Neural cell (in vitro differentiated cells): Measurements from ENCODE around the gene AKT3. TPM values are rescaled to one million over a fixed set of nuclear protein-coding genes. Genes with fewer than 3 reads are reported as not detected.

ENCODE experiments used
- H2AFZ ChIP-seq: fragments of 200-600, 300-800 bp; sonication (generic), shearing (Covaris generic); 2 replicates; pipeline ENCODE4 v1.6.0; 2014; ENCODE audit warnings: low read depth, mild to moderate bottlenecking, antibody characterized with exemption, low read length, moderate library complexity
- H3F3A ChIP-seq: fragments of 200-600 bp; shearing (Covaris generic); 2 replicates; pipeline ENCODE4 v1.6.1; 2016; ENCODE audit warnings: mild to moderate bottlenecking, moderate library complexity, mixed read lengths, antibody characterized with exemption, low read length; ENCODE audit not compliant: insufficient read depth, poor library complexity, severe bottlenecking
- H3K27ac ChIP-seq: fragments of 200-600, 300-800 bp; sonication (generic), shearing (Covaris generic); 2 replicates; pipeline ENCODE4 v1.5.1; 2014; ENCODE audit warnings: mild to moderate bottlenecking, low read length, moderate library complexity
- H3K27me3 ChIP-seq: fragments of 300-800, 200-600 bp; sonication (generic), shearing (Covaris generic); 2 replicates; pipeline ENCODE4 v1.6.0; 2014; ENCODE audit warnings: mild to moderate bottlenecking, low read depth, low read length, moderate library complexity; ENCODE audit not compliant: insufficient read depth
- H3K36me3 ChIP-seq: fragments of 300-800, 200-600 bp; sonication (generic), shearing (Covaris generic); 2 replicates; pipeline ENCODE4 v1.5.1; 2014; ENCODE audit warnings: mild to moderate bottlenecking, antibody characterized with exemption, low read length, moderate library complexity; ENCODE audit not compliant: insufficient read depth
- H3K4me2 ChIP-seq: fragments of 300-800, 200-600 bp; sonication (generic), shearing (Covaris generic); 2 replicates; pipeline ENCODE4 v1.6.0; 2014; ENCODE audit warnings: mild to moderate bottlenecking, low read length
- H3K4me3 ChIP-seq: fragments of 300-800, 200-600 bp; sonication (generic), shearing (Covaris generic); 2 replicates; pipeline ENCODE4 v1.5.1; 2014; ENCODE audit warnings: mild to moderate bottlenecking, low read length, moderate library complexity
- H3K79me2 ChIP-seq: fragments of 200-600 bp; shearing (Covaris generic); replicated peaks from 2 replicates; pipeline ENCODE4 v1.6.0; 2014; ENCODE audit warnings: mild to moderate bottlenecking, low read length, moderate library complexity; ENCODE audit not compliant: insufficient read depth
- H3K9ac ChIP-seq: fragments of 300-800, 200-600 bp; sonication (generic), shearing (Covaris generic); 2 replicates; pipeline ENCODE4 v1.6.1; 2016; ENCODE audit warnings: mild to moderate bottlenecking, low read length, mixed read lengths
- H3K9me2 ChIP-seq: fragments of 200-600 bp; shearing (Covaris generic); 2 replicates; pipeline ENCODE4 v1.6.1; 2016; ENCODE audit warnings: mild to moderate bottlenecking, low read length, mixed read lengths; ENCODE audit not compliant: insufficient read depth
- H3K9me3 ChIP-seq: fragments of 200-600, 300-800 bp; sonication (generic), shearing (Covaris generic); 2 replicates; pipeline ENCODE4 v1.6.1; 2016; ENCODE audit warnings: mild to moderate bottlenecking, mixed run types, low read length, moderate library complexity, mixed read lengths
- H4K20me1 ChIP-seq: fragments of 200-600 bp; shearing (Covaris generic); 2 replicates; pipeline ENCODE4 v1.6.1; 2016; ENCODE audit warnings: mild to moderate bottlenecking, mixed run types; ENCODE audit not compliant: insufficient read depth
- CTCF ChIP-seq: fragments of 450-650 bp; IDR thresholded peaks from 2 replicates; pipeline ENCODE4 v1.5.1; 2014; ENCODE audit warnings: antibody characterized with exemption, mild to moderate bottlenecking, moderate library complexity; ENCODE audit not compliant: poor library complexity, severe bottlenecking
- EP300 ChIP-seq: fragments of 450-650 bp; conservative IDR thresholded peaks from 2 replicates; pipeline ENCODE4 v1.6.1; 2014; ENCODE audit warnings: antibody characterized with exemption, mild to moderate bottlenecking, moderate library complexity; ENCODE audit not compliant: poor library complexity, severe bottlenecking
- EZH2 ChIP-seq: fragments of 200-600, 300-800 bp; shearing (Covaris generic), sonication (generic); IDR thresholded peaks from 2 replicates; pipeline ENCODE4 v1.6.1; 2014; ENCODE audit warnings: antibody characterized with exemption, low read length, borderline replicate concordance, mild to moderate bottlenecking; ENCODE audit not compliant: insufficient read depth, poor library complexity, severe bottlenecking
- MXI1 ChIP-seq: fragments of 450-650 bp; conservative IDR thresholded peaks from 2 replicates; pipeline ENCODE4 v1.6.1; 2014; ENCODE audit warnings: antibody characterized with exemption, mild to moderate bottlenecking; ENCODE audit not compliant: poor library complexity, severe bottlenecking
- POLR2AphosphoS5 ChIP-seq: IDR thresholded peaks from 2 replicates; pipeline ENCODE4 v1.6.1; 2012
- RAD21 ChIP-seq: fragments of 450-650 bp; conservative IDR thresholded peaks from 2 replicates; pipeline ENCODE4 v1.6.1; 2014; ENCODE audit warnings: antibody characterized with exemption, mild to moderate bottlenecking, moderate library complexity
- REST ChIP-seq: IDR thresholded peaks from 2 replicates; pipeline ENCODE4 v1.6.1; 2012; ENCODE audit warnings: borderline replicate concordance
- SMC3 ChIP-seq: fragments of 450-650 bp; conservative IDR thresholded peaks from 2 replicates; pipeline ENCODE4 v1.6.1; 2014; ENCODE audit warnings: antibody characterized with exemption, mild to moderate bottlenecking, moderate library complexity; ENCODE audit not compliant: poor library complexity
- TAF1 ChIP-seq: IDR thresholded peaks from 2 replicates; pipeline ENCODE4 v1.6.1; 2012; ENCODE audit warnings: low read depth
- polyA plus RNA-seq: library from polyadenylated mRNA; depleted of rRNA; stranded (reverse); fragments of >200 nt; gene quantifications from 2 replicates; pipeline ENCODE4 v1.2.3, GENCODE V29; 2014

AKT3 gene
- polyA plus RNA-seq, 1 donor from 2014 or later, result 46.0 TPM

- Histone ChIP-seq H3K9me3 (no peaks in the 10 kb centered on the region), H3K4me3 (no peak overlapping the region), H3F3A (no peaks in the 10 kb centered on the region), H4K20me1 (no peaks in the 10 kb centered on the region), H3K27me3 (no peaks in the 10 kb centered on the region), H3K79me2 (peaks cover 10% of the 10 kb centered on the region), H3K9ac (no peak overlapping the region), H3K36me3 (no peaks in the 10 kb centered on the region), H3K27ac (no peak overlapping the region), H2AFZ (no peak overlapping the region), H3K9me2 (no peaks in the 10 kb centered on the region), H3K4me2 (no peak overlapping the region)
- TF ChIP-seq EZH2 (no peak), CTCF (no peak), TAF1 (no peak), REST (no peak), POLR2AphosphoS5 (no peak), RAD21 (no peak), SMC3 (no peak), EP300 (no peak), MXI1 (no peak)
These were observed 84.4 kb downstream of the AKT3 start for GRCh38 chr1:243765676-243766075.

GRCh38 chr1:243763806-243764205 lies 86.2 kb downstream of the AKT3 start:
- no peak overlapping the region for H3K9ac ChIP-seq
- H3K79me2 ChIP-seq, result peaks cover 13% of the 10 kb centered on the region
- H3K4me3 ChIP-seq, result no peak overlapping the region
- H3K27ac ChIP-seq, result no peak overlapping the region
- no peaks in the 10 kb centered on the region for H3K9me2 ChIP-seq
- no peaks in the 10 kb centered on the region for H3F3A ChIP-seq
- no peak overlapping the region for H3K4me2 ChIP-seq
- no peaks in the 10 kb centered on the region for H3K9me3 ChIP-seq
- TF ChIP-seq MXI1 (no peak), POLR2AphosphoS5 (no peak), EZH2 (no peak), RAD21 (no peak), REST (no peak), EP300 (no peak), TAF1 (no peak), CTCF (no peak), SMC3 (no peak)
- H4K20me1 ChIP-seq, result no peaks in the 10 kb centered on the region
- no peak overlapping the region for H2AFZ ChIP-seq
- H3K36me3 ChIP-seq, result no peaks in the 10 kb centered on the region
- H3K27me3 ChIP-seq, result no peaks in the 10 kb centered on the region
